Astrocyte (in vitro differentiated cells and primary cell): ENCODE results near the gene SERPINB5.

Source experiments
- EZH2 ChIP-seq: IDR thresholded peaks from 2 replicates; pipeline ENCODE4 v1.6.1; 2012; ENCODE audit warnings: mild to moderate bottlenecking, low read length, inconsistent platforms; ENCODE audit not compliant: insufficient read depth
- TF ChIP-seq, protein P1 (sequence below): IDR thresholded peaks from 2 replicates; pipeline ENCODE4 v1.5.1; 2011; ENCODE audit warnings: low read depth, mild to moderate bottlenecking, inconsistent platforms, low read length, moderate library complexity; ENCODE audit not compliant: insufficient read depth

DNA sequence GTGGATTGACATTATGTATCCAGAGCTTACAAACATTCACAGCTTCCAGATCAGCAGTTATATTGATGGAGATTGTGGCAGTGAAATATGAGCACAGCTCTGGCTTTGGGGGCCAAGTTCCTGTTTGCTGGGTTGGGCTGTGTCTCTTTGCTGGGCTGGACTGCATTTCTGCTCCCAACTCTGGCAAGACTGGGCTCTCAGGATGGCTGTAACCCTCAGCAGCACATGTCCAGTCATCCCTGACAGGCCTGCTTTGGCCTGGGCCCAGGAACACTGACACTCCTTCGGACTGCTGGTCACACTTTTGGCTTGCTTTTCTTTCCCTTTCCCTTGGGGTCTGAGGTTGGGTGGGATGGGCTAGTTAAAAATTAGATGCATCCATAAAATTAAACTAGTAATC lies 36.5 kb upstream of the SERPINB5 start:
- TF ChIP-seq, protein P1, sequence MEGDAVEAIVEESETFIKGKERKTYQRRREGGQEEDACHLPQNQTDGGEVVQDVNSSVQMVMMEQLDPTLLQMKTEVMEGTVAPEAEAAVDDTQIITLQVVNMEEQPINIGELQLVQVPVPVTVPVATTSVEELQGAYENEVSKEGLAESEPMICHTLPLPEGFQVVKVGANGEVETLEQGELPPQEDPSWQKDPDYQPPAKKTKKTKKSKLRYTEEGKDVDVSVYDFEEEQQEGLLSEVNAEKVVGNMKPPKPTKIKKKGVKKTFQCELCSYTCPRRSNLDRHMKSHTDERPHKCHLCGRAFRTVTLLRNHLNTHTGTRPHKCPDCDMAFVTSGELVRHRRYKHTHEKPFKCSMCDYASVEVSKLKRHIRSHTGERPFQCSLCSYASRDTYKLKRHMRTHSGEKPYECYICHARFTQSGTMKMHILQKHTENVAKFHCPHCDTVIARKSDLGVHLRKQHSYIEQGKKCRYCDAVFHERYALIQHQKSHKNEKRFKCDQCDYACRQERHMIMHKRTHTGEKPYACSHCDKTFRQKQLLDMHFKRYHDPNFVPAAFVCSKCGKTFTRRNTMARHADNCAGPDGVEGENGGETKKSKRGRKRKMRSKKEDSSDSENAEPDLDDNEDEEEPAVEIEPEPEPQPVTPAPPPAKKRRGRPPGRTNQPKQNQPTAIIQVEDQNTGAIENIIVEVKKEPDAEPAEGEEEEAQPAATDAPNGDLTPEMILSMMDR, result no peak
- TF ChIP-seq EZH2, result no peak
